ENCODE data around the gene MYRIP.

The MYRIP gene

DNA sequence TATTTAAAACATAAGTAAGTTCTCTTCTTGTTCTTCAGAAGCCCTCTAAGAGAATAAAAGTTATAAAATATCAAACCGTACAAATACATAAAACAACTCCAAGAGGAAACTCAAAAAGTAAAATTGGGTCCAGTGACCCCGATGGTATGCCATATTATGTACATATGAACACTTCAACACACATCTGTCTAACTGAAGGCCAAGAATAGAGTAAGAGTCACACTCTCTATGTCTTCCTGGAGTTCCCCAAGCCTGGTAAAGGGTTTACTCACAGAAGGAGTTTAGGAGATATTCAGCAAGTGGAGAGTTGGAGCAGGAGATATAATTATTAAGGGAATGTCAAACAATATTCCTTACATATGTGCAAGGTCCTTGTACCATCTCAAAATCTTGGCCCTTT, 398.8 kb downstream of the MYRIP start:
- Histone ChIP-seq H3K4me3 (ENCODE audit: insufficient read depth, low read depth, low read length) (no peak overlapping the region), H3K27me3 (ENCODE audit: control insufficient read depth, insufficient read depth, low read length, poor library complexity, severe bottlenecking) (no peaks in the 10 kb centered on the region), H3K9me3 (ENCODE audit: control insufficient read depth, low read length) (no peaks in the 10 kb centered on the region), H3K36me3 (ENCODE audit: control insufficient read depth, insufficient read depth, low read length) (no peaks in the 10 kb centered on the region), H3K27ac (ENCODE audit: insufficient read depth, low read depth, low read length, poor library complexity, severe bottlenecking) (no peak overlapping the region), H3K4me1 (ENCODE audit: control insufficient read depth, insufficient read depth, low read length) (no peaks in the 10 kb centered on the region)
- WGBS, 2 experiments = 90 to 91% methylated on average over 2 of the region's 2 CpGs

DNA sequence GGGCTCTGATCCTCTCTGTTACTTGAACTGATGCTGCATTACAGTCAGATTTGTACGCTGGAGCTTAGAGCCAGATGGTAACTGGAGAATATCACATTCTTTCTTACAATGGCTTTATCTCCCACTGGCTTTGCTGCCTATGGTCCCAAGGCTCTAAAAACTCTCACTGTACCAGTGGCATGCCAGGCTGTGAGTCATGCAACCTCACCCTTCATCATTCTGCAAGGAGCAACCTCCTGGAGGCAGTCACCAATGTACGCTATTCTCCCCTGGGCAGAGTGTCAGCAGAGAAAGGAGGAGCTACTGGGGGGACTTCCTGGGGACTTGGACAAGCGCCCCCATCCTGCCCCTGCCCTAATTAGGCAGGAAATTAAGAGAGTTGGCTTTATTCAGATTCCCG, 402.2 kb downstream of the MYRIP start:
- Histone ChIP-seq H3K4me1 (ENCODE audit: control insufficient read depth, insufficient read depth, low read length) (no peaks in the 10 kb centered on the region), H3K27ac (ENCODE audit: insufficient read depth, low read depth, low read length, poor library complexity, severe bottlenecking) (no peak overlapping the region), H3K27me3 (ENCODE audit: control insufficient read depth, insufficient read depth, low read length, poor library complexity, severe bottlenecking) (no peaks in the 10 kb centered on the region), H3K9me3 (ENCODE audit: control insufficient read depth, low read length) (no peaks in the 10 kb centered on the region), H3K36me3 (ENCODE audit: control insufficient read depth, insufficient read depth, low read length) (no peaks in the 10 kb centered on the region), H3K4me3 (ENCODE audit: insufficient read depth, low read depth, low read length) (no peak overlapping the region)
- 91 to 95% methylated on average over 4 of the region's 4 CpGs for WGBS, 2 experiments

DNA sequence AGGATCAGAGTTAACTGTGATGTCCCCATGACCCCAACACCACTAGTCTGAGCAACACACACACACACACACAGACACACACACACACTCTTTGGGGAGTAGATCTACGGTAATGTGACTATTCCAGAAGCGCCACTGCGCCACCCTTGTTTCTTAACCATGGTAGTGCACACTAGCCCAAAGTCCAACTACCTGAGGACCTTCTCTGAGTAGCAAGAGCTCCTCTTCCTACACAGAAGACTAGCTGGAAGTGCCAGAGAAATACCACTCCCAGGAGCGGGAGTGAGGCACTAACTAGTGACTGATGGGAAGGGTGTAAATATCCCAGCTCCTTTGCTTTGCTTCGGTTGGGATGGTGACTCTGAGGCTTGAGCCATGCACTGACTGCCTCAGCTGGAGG, 404.1 kb downstream of the MYRIP start:
- H3K4me3 ChIP-seq (ENCODE audit: insufficient read depth, low read depth, low read length) = no peak overlapping the region
- H3K4me1 ChIP-seq (ENCODE audit: control insufficient read depth, insufficient read depth, low read length) = no peaks in the 10 kb centered on the region
- H3K9me3 ChIP-seq (ENCODE audit: control insufficient read depth, low read length) = no peaks in the 10 kb centered on the region
- H3K27ac ChIP-seq (ENCODE audit: insufficient read depth, low read depth, low read length, poor library complexity, severe bottlenecking) = no peak overlapping the region
- no peaks in the 10 kb centered on the region for H3K27me3 ChIP-seq (ENCODE audit: control insufficient read depth, insufficient read depth, low read length, poor library complexity, severe bottlenecking)
- WGBS, 2 experiments = 71 to 77% methylated on average over 5 of the region's 5 CpGs
- no peaks in the 10 kb centered on the region for H3K36me3 ChIP-seq (ENCODE audit: control insufficient read depth, insufficient read depth, low read length)

DNA sequence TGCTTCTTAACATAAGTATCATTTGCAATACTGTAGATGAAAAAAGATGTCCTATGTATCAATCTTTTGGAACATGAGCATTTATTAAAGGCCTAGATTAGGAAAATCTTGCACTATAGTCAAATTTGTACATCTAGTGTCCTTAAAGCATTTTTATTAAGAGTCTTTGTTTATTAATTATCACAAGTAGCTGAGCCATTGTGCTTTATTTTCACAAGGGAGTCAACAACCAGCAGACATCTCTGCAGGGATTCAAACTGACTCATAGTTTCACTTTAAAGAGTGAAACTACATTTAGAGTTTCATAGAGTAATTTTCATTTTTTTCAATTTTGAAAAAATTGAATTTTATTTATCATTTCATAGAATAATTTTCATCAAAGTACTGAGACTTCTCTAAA, 405.6 kb downstream of the MYRIP start:
- H3K27ac ChIP-seq (ENCODE audit: insufficient read depth, low read depth, low read length, poor library complexity, severe bottlenecking) = no peak overlapping the region
- H3K4me1 ChIP-seq (ENCODE audit: control insufficient read depth, insufficient read depth, low read length) = no peaks in the 10 kb centered on the region
- H3K9me3 ChIP-seq (ENCODE audit: control insufficient read depth, low read length) = no peaks in the 10 kb centered on the region
- H3K36me3 ChIP-seq (ENCODE audit: control insufficient read depth, insufficient read depth, low read length) = no peaks in the 10 kb centered on the region
- H3K4me3 ChIP-seq (ENCODE audit: insufficient read depth, low read depth, low read length) = no peak overlapping the region
- no peaks in the 10 kb centered on the region for H3K27me3 ChIP-seq (ENCODE audit: control insufficient read depth, insufficient read depth, low read length, poor library complexity, severe bottlenecking)

- 85% methylated on average over 2 of the region's 2 CpGs; no CpG with 5 or more reads in 1 of the 2 experiments for WGBS, 2 experiments
- no peaks in the 10 kb centered on the region for H3K4me1 ChIP-seq (ENCODE audit: control insufficient read depth, insufficient read depth, low read length)
- H3K4me3 ChIP-seq (ENCODE audit: insufficient read depth, low read depth, low read length) = no peak overlapping the region
- H3K36me3 ChIP-seq (ENCODE audit: control insufficient read depth, insufficient read depth, low read length) = no peaks in the 10 kb centered on the region
- H3K9me3 ChIP-seq (ENCODE audit: control insufficient read depth, low read length) = no peaks in the 10 kb centered on the region
- no peak overlapping the region for H3K27ac ChIP-seq (ENCODE audit: insufficient read depth, low read depth, low read length, poor library complexity, severe bottlenecking)
- H3K27me3 ChIP-seq (ENCODE audit: control insufficient read depth, insufficient read depth, low read length, poor library complexity, severe bottlenecking) = no peaks in the 10 kb centered on the region
Measured at GRCh38 chr3:40216471-40216870, 407.1 kb downstream of the MYRIP start.

GRCh38 chr3:40223856-40224255, 414.4 kb downstream of the MYRIP start:
- Histone ChIP-seq H3K9me3 (ENCODE audit: control insufficient read depth, low read length) (no peaks in the 10 kb centered on the region), H3K4me3 (ENCODE audit: insufficient read depth, low read depth, low read length) (no peak overlapping the region), H3K27me3 (ENCODE audit: control insufficient read depth, insufficient read depth, low read length, poor library complexity, severe bottlenecking) (no peaks in the 10 kb centered on the region), H3K27ac (ENCODE audit: insufficient read depth, low read depth, low read length, poor library complexity, severe bottlenecking) (no peak overlapping the region), H3K36me3 (ENCODE audit: control insufficient read depth, insufficient read depth, low read length) (no peaks in the 10 kb centered on the region), H3K4me1 (ENCODE audit: control insufficient read depth, insufficient read depth, low read length) (no peaks in the 10 kb centered on the region)
- WGBS, 2 experiments = 93 to 99% methylated on average over 4 of the region's 4 CpGs

GRCh38 chr3:40224796-40225515, 415.5 kb downstream of the MYRIP start:
- Histone ChIP-seq H3K4me1 (ENCODE audit: control insufficient read depth, insufficient read depth, low read length) (no peaks in the 10 kb centered on the region), H3K4me3 (ENCODE audit: insufficient read depth, low read depth, low read length) (no peak overlapping the region), H3K36me3 (ENCODE audit: control insufficient read depth, insufficient read depth, low read length) (no peaks in the 10 kb centered on the region), H3K9me3 (ENCODE audit: control insufficient read depth, low read length) (no peaks in the 10 kb centered on the region), H3K27me3 (ENCODE audit: control insufficient read depth, insufficient read depth, low read length, poor library complexity, severe bottlenecking) (no peaks in the 10 kb centered on the region), H3K27ac (ENCODE audit: insufficient read depth, low read depth, low read length, poor library complexity, severe bottlenecking) (no peak overlapping the region)
- 96 to 99% methylated on average over 5 to 6 of the region's 6 CpGs for WGBS, 2 experiments

- H3K9me3 ChIP-seq (ENCODE audit: control insufficient read depth, low read length) = no peaks in the 10 kb centered on the region
- H3K27me3 ChIP-seq (ENCODE audit: control insufficient read depth, insufficient read depth, low read length, poor library complexity, severe bottlenecking) = no peaks in the 10 kb centered on the region
- 89 to 96% methylated on average over 5 of the region's 5 CpGs for WGBS, 2 experiments
- no peak overlapping the region for H3K4me3 ChIP-seq (ENCODE audit: insufficient read depth, low read depth, low read length)
- H3K36me3 ChIP-seq (ENCODE audit: control insufficient read depth, insufficient read depth, low read length) = no peaks in the 10 kb centered on the region
- H3K27ac ChIP-seq (ENCODE audit: insufficient read depth, low read depth, low read length, poor library complexity, severe bottlenecking) = no peak overlapping the region
- no peaks in the 10 kb centered on the region for H3K4me1 ChIP-seq (ENCODE audit: control insufficient read depth, insufficient read depth, low read length)
Measured at GRCh38 chr3:40226636-40227035, 417.2 kb downstream of the MYRIP start.

- no peaks in the 10 kb centered on the region for H3K9me3 ChIP-seq (ENCODE audit: control insufficient read depth, low read length)
- no peaks in the 10 kb centered on the region for H3K4me1 ChIP-seq (ENCODE audit: control insufficient read depth, insufficient read depth, low read length)
- H3K4me3 ChIP-seq (ENCODE audit: insufficient read depth, low read depth, low read length) = no peak overlapping the region
- H3K36me3 ChIP-seq (ENCODE audit: control insufficient read depth, insufficient read depth, low read length) = no peaks in the 10 kb centered on the region
- no peak overlapping the region for H3K27ac ChIP-seq (ENCODE audit: insufficient read depth, low read depth, low read length, poor library complexity, severe bottlenecking)
- H3K27me3 ChIP-seq (ENCODE audit: control insufficient read depth, insufficient read depth, low read length, poor library complexity, severe bottlenecking) = no peaks in the 10 kb centered on the region
- WGBS, 2 experiments = 97 to 98% methylated on average over 5 of the region's 5 CpGs
Measured at GRCh38 chr3:40228792-40229350, 419.5 kb downstream of the MYRIP start.

DNA sequence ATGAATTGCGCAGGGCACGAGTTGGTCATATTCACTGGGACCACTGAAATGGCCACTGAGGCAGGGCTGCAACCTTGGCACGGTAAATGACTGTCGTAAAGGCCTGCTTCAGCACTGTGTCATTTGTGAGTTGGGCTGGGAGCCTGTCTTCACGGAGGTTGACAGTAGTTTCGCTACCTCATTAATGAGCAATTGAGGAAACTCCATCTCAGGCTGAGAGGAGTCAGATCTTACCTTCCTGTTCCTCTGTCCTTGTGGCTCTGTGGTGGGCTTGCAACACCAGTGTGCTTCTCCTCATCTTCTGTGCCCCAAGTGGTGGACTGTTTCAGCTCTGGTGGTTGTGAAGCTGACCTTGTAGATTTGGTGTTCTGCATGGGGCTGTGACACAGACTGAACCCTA, 420.0 kb downstream of the MYRIP start:
- no peak overlapping the region for H3K4me3 ChIP-seq (ENCODE audit: insufficient read depth, low read depth, low read length)
- 95 to 96% methylated on average over 6 of the region's 6 CpGs for whole genome bisulfite sequencing, 2 experiments

More for the DNA sequence above, 420.0 kb downstream of the MYRIP start:
- no peaks in the 10 kb centered on the region for H3K9me3 ChIP-seq (ENCODE audit: control insufficient read depth, low read length)
- no peaks in the 10 kb centered on the region for H3K36me3 ChIP-seq (ENCODE audit: control insufficient read depth, insufficient read depth, low read length)
- no peaks in the 10 kb centered on the region for H3K4me1 ChIP-seq (ENCODE audit: control insufficient read depth, insufficient read depth, low read length)
- no peaks in the 10 kb centered on the region for H3K27me3 ChIP-seq (ENCODE audit: control insufficient read depth, insufficient read depth, low read length, poor library complexity, severe bottlenecking)
- H3K27ac ChIP-seq (ENCODE audit: insufficient read depth, low read depth, low read length, poor library complexity, severe bottlenecking) = no peak overlapping the region
